Large intestine (tissue), 3 donors: ENCODE results near the gene ODR4. TPM values are rescaled to one million over a fixed set of nuclear protein-coding genes. Genes with fewer than 3 reads are reported as not detected.
"Not testable (repeated sequence)": the region's sequence is repeated elsewhere in the genome, so short reads cannot be mapped to it uniquely, and the experiment has no call there.

ENCODE experiments used
- DNase-seq, 2 donors: peaks; one replicate each; pipeline versions ENCODE4 v3.0.0 to v3.0.0-alpha.2; 2013
- H3K27ac ChIP-seq: one replicate; pipeline ENCODE4 v1.5.1; 2013; ENCODE audit warnings: low read length
- H3K27me3 ChIP-seq: 2 replicates; pipeline ENCODE4 v1.6.1; 2013; ENCODE audit warnings: low read length; ENCODE audit not compliant: control insufficient read depth, insufficient read depth
- H3K36me3 ChIP-seq: 2 replicates; pipeline ENCODE4 v1.6.1; 2013; ENCODE audit warnings: low read length; ENCODE audit not compliant: control insufficient read depth, insufficient read depth
- H3K4me1 ChIP-seq: one replicate; pipeline ENCODE4 v1.6.1; 2013; ENCODE audit warnings: low read length; ENCODE audit not compliant: control insufficient read depth, insufficient read depth
- H3K4me3 ChIP-seq: one replicate; pipeline ENCODE4 v1.5.1; 2013; ENCODE audit warnings: low read length
- H3K9me3 ChIP-seq: one replicate; pipeline ENCODE4 v1.6.1; 2013; ENCODE audit warnings: mild to moderate bottlenecking, low read depth, low read length, moderate library complexity; ENCODE audit not compliant: control insufficient read depth
- whole genome bisulfite sequencing: methylation state at CpG from one replicate; pipeline ENCODE4 v1.1.5; 2013; ENCODE audit warnings: low lambda C conversion rate; ENCODE audit not compliant: insufficient coverage; 5-methylcytosine and 5-hydroxymethylcytosine counted together
- polyA plus RNA-seq: library from polyadenylated mRNA; unstranded; fragments of 120-200 nt; gene quantifications from one replicate; pipeline ENCODE4 v1.2.1, GENCODE V29; 2013

ODR4 gene
- polyA plus RNA-seq, 1 donor, result 26.4 TPM

GRCh38 chr1:186454981-186455380, 79.3 kb downstream of the ODR4 start:
- no CpG with 5 or more reads among the region's 3 CpGs for WGBS
- no peaks in the 10 kb centered on the region for H3K36me3 ChIP-seq
- H3K4me3 ChIP-seq, result no peak overlapping the region
- no peaks in the 10 kb centered on the region for H3K27me3 ChIP-seq
- no peaks in the 10 kb centered on the region for H3K4me1 ChIP-seq
- no peaks in the 10 kb centered on the region for H3K9me3 ChIP-seq
- no peak for DNase-seq
- H3K27ac ChIP-seq, result no peak overlapping the region

- no peaks in the 10 kb centered on the region for H3K4me1 ChIP-seq
- no peaks in the 10 kb centered on the region for H3K27me3 ChIP-seq
- H3K9me3 ChIP-seq, result no peaks in the 10 kb centered on the region
- WGBS, result 71% methylated on average over 1 of the region's 3 CpGs
- H3K4me3 ChIP-seq, result no peak overlapping the region
- H3K36me3 ChIP-seq, result no peaks in the 10 kb centered on the region
- DNase-seq, result no peak
- H3K27ac ChIP-seq, result no peak overlapping the region
These were observed 81.2 kb downstream of the ODR4 start for GRCh38 chr1:186456729-186457255.

GRCh38 chr1:186459161-186459560, 83.5 kb downstream of the ODR4 start:
- not testable (repeated sequence) for DNase-seq, H3K9me3 ChIP-seq, H3K4me1 ChIP-seq, H3K27ac ChIP-seq, H3K4me3 ChIP-seq, H3K36me3 ChIP-seq, H3K27me3 ChIP-seq
- no CpG with 5 or more reads among the region's 14 CpGs for WGBS

GRCh38 chr1:186461014-186461413, 85.4 kb downstream of the ODR4 start, which contains the start of gene PDC:
Gene PDC (minus strand): TSS chr1:186461114. CDS start chr1:186449459, 11,655 bp downstream.
- H3K27ac ChIP-seq, result no peak within 1 kb of the TSS
- H3K4me3 ChIP-seq, result no peak within 1 kb of the TSS
- no peaks in the 10 kb centered on the region for H3K4me1 ChIP-seq
- no peak for DNase-seq
- peaks cover 2% of the 10 kb centered on the region for H3K27me3 ChIP-seq
- WGBS, result 100% methylated on average over 1 of the region's 2 CpGs
- H3K9me3 ChIP-seq, result no peaks in the 10 kb centered on the region
- H3K36me3 ChIP-seq, result no peaks in the 10 kb centered on the region

GRCh38 chr1:186463511-186463910, 87.9 kb downstream of the ODR4 start:
- peaks cover 2% of the 10 kb centered on the region for H3K27me3 ChIP-seq
- no peak overlapping the region for H3K27ac ChIP-seq
- H3K4me1 ChIP-seq, result no peaks in the 10 kb centered on the region
- no peak for DNase-seq
- WGBS, result 23% methylated on average over 3 of the region's 5 CpGs
- H3K4me3 ChIP-seq, result no peak overlapping the region
- no peaks in the 10 kb centered on the region for H3K36me3 ChIP-seq
- H3K9me3 ChIP-seq, result no peaks in the 10 kb centered on the region

- WGBS, result no CpG with 5 or more reads among the region's 3 CpGs
- Histone ChIP-seq H3K4me3 (no peak overlapping the region), H3K4me1 (no peaks in the 10 kb centered on the region), H3K27ac (no peak overlapping the region), H3K36me3 (no peaks in the 10 kb centered on the region), H3K27me3 (peaks cover 2% of the 10 kb centered on the region), H3K9me3 (no peaks in the 10 kb centered on the region)
- DNase-seq, result no peak
These were observed 88.3 kb downstream of the ODR4 start for GRCh38 chr1:186463926-186464325.

GRCh38 chr1:186465491-186465890, 89.9 kb downstream of the ODR4 start:
- not testable (repeated sequence) for H3K9me3 ChIP-seq, H3K4me3 ChIP-seq, H3K36me3 ChIP-seq, H3K27ac ChIP-seq, H3K4me1 ChIP-seq, DNase-seq, H3K27me3 ChIP-seq

- no peaks in the 10 kb centered on the region for H3K9me3 ChIP-seq
- no peak for DNase-seq
- no peak overlapping the region for H3K27ac ChIP-seq
- no peak overlapping the region for H3K4me3 ChIP-seq
- no peaks in the 10 kb centered on the region for H3K4me1 ChIP-seq
- WGBS, result 100% methylated on average over 1 of the region's 2 CpGs
- no peaks in the 10 kb centered on the region for H3K36me3 ChIP-seq
- H3K27me3 ChIP-seq, result peaks cover 2% of the 10 kb centered on the region
These were observed 90.3 kb downstream of the ODR4 start for GRCh38 chr1:186465946-186466345.

Other genes starting within 250 kb of the ODR4 start
- 0.55 TPM for gene PRG4, start 79.6 kb upstream of the ODR4 start, polyA plus RNA-seq
- gene TPR, start 585 bp upstream of the ODR4 start, polyA plus RNA-seq, result 61.0 TPM
- 0.25 TPM for gene PDC, start 85.3 kb downstream of the ODR4 start, polyA plus RNA-seq